Fibroblast of skin of left quadriceps (primary cell): Measurements from ENCODE around the gene SLC17A6.

Experiments
- DNase-seq, 2 experiments: peaks; one replicate each; pipeline ENCODE4 v3.0.0-alpha.2; 2013; ENCODE audit warnings: low read depth in 2 of 2

SLC17A6 gene

GRCh38 chr11:22337596-22338485 lies at the start of gene SLC17A6:
Gene SLC17A6 (plus strand): TSS chr11:22338381. CDS start chr11:22338534, 153 bp downstream.
- peak; percentile 15 to 16 for DNase-seq

- no peak for DNase-seq
Measured at GRCh38 chr11:22302368-22302767, 35.8 kb upstream of the SLC17A6 start.

GRCh38 chr11:22304337-22304961 lies 33.7 kb upstream of the SLC17A6 start:
- peak; percentile 0 to 4 for DNase-seq

GRCh38 chr11:22317656-22318055 lies 20.5 kb upstream of the SLC17A6 start:
- no peak for DNase-seq

GRCh38 chr11:22331771-22332170 lies 6.4 kb upstream of the SLC17A6 start:
- no peak for DNase-seq

- no peak for DNase-seq
Measured at GRCh38 chr11:22336587-22336986, 1.6 kb upstream of the SLC17A6 start.

GRCh38 chr11:22339611-22340010 lies 1.4 kb downstream of the SLC17A6 start:
- DNase-seq, result no peak

GRCh38 chr11:22340235-22340634 lies 2.1 kb downstream of the SLC17A6 start:
- DNase-seq, result no peak

- DNase-seq, result no peak
Measured at GRCh38 chr11:22340701-22341587, 2.8 kb downstream of the SLC17A6 start.

GRCh38 chr11:22341588-22341931 lies 3.4 kb downstream of the SLC17A6 start:
- no peak for DNase-seq

- no peak for DNase-seq
Measured at GRCh38 chr11:22342211-22343031, 4.2 kb downstream of the SLC17A6 start.

- no peak for DNase-seq
Measured at GRCh38 chr11:22343032-22343324, 4.8 kb downstream of the SLC17A6 start.

- no peak for DNase-seq
Measured at GRCh38 chr11:22343371-22344032, 5.3 kb downstream of the SLC17A6 start.

- DNase-seq, result no peak
Measured at GRCh38 chr11:22344081-22344480, 5.9 kb downstream of the SLC17A6 start.

GRCh38 chr11:22346282-22346681 lies 8.1 kb downstream of the SLC17A6 start:
- no peak for DNase-seq

- DNase-seq, result no peak
Measured at GRCh38 chr11:22347857-22348487, 9.8 kb downstream of the SLC17A6 start.

- DNase-seq, result no peak
Measured at GRCh38 chr11:22349491-22349890, 11.3 kb downstream of the SLC17A6 start.

GRCh38 chr11:22359295-22359694 lies 21.1 kb downstream of the SLC17A6 start:
- DNase-seq, result no peak

GRCh38 chr11:22371160-22371559 lies 33.0 kb downstream of the SLC17A6 start:
- no peak for DNase-seq

- no peak for DNase-seq
Measured at GRCh38 chr11:22387126-22387525, 48.9 kb downstream of the SLC17A6 start.
